NCI-H2171 treated with DMSO at 0.1 percent for 48 hours (cell line): ENCODE results near the gene GPC2.
A peak's percentile ranks its signal among the peaks of the same experiment; 100 is the strongest.

Experiments used
- DNase-seq: peaks from one replicate; lab custom pipeline; 2025; lab: John Stamatoyannopoulos, UW

GPC2 gene

GRCh38 chr7:100169147-100169850 is 7.9 kb downstream of the GPC2 start:
- no peak for DNase-seq

- DNase-seq, result peak; percentile 21
Observed at GRCh38 chr7:100167912-100168323, 9.3 kb downstream of the GPC2 start.

- DNase-seq, result no peak
Observed at GRCh38 chr7:100166970-100167911, 9.9 kb downstream of the GPC2 start.

DNA sequence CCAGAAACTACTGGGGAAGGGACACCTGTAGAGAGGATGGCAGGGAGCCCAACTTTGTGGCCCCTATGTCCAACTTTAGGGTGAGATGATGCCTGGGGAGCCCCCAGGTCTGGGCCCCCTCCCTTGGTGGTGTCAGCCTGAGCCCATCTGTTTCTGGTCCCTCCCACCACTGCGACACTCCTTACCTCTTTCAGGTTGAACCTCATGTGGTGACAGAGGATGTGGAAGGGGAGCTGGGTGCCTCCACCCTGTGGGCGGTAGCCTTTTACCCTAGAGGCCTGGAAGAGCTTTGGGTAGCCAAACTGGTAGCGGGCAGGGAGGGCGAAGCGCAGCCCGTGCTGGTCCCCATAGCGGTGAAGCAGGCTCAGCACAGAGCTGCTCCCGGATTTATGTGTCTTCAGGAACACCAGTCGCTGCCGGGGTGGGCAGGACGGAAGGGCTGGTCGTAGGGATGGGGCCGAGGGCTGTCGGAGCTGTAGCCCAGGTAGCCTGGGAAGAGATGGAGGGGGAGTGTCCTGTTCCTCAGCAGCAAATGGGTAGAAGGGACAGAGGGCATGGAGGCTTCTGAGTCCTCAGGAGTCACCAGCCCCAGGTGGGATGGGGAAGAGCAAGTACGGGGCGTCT is 10.8 kb downstream of the GPC2 start:
- DNase-seq, result no peak

DNA sequence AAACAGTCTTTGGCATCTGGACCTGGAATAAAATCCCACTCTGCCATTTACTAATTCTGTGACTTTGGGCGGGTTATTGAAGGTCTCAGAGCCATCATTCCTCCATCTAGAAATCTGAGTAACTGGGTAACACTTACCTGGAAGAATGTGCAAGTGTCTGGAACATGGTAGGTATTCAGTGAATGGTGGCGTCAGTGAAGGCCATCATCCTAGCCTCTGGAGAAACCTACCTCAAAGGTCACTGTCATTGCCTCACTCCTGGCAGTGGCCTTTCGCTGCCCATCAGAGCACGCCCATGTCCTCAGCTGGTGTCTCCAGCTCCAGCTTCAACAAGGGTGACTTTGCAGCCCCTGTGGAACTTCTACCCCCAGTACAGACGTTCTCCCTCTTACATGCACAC is 13.3 kb downstream of the GPC2 start:
- DNase-seq, result no peak

- DNase-seq, result no peak
Observed at GRCh38 chr7:100163006-100163531, 14.1 kb downstream of the GPC2 start.

DNA sequence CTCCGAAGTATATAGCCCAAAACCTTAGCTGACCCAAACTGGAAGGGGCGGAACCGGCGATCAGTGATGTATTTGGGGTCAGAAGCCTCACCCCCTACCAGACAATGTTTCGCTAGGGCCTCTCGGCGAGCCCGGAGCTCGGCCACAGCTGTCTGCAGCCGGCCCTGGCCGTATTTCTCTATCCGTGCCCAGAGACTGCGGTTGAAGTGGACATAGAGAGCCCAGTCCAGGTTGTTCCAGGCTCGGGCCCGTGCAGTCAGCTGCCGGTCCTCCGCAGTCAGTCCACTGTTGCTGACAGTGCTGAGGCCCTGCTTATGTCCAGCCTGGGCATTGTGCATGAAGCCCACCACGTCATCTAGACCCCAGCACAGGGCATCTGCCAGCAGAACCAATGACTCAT is 17.1 kb downstream of the GPC2 start:
- DNase-seq, result no peak

DNA sequence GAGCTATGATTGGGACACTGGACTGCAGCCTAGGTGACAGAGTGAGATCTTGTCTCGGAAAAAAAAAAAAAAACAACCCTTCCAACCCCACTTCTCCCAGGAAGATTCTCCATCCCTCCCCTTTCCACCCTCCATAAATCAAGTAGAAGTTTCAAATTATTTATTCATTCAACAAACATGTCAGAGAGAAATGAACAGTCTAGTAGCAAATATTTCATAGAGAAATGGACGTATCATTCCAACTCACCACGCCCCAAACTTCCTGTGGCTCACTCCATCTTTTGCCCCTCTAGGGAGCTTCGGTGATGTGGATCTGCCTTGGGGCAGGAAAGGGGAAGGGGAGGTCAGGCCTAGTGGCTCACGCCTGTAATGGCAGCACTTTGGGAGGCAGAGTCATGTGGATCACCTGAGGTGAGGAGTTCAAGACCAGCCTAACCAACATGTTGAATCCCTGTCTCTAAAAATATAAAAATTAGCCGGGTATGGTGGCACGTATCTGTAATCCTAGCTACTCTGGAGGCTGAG is 18.0 kb downstream of the GPC2 start:
- DNase-seq, result no peak

GRCh38 chr7:100158229-100159098 is 18.7 kb downstream of the GPC2 start, which contains the start of gene TRAPPC14:
TSS of gene TRAPPC14 (minus strand) at chr7:100158723. CDS start at chr7:100158499, 224 bp downstream.
- peak; percentile 82 for DNase-seq

- DNase-seq, result no peak
Observed at GRCh38 chr7:100157334-100158228, 19.6 kb downstream of the GPC2 start.

- DNase-seq, result no peak
Observed at GRCh38 chr7:100157069-100157333, 20.2 kb downstream of the GPC2 start.

DNA sequence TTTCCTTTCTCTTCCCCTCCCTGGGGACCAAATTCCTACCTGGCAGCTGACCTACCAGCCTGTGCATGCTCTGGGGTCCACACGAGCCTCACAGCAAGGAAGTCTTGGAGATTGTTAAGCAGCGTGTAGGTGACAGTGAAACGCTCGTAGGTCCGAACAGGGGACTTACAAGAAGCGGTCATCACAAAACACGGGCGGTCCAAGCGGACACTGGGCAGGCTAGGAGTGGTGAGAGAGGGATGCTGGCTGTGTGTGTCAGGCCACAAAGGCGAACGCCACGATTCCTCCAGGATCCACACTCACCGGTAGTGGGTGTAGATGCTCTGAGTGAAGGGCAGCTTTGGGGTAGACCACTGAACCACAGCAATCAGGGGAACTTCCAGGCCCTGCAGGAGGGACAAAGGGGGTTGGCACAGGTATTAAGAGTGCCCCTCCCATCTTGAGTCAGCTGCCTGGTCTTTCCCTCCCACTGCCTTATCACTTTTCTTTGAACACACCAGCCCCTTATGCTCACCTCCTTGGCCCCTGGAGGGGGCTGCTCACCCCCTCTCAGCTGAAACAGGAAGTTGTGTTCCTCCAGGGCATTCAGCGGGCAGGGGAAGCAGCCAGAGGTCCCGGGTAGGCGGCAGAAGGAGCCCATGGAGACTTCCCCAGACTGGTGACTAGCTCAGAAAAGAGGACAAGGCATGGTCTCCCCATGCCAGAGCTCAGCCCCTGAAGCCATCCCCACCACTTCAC is 20.7 kb downstream of the GPC2 start:
- no peak for DNase-seq

DNA sequence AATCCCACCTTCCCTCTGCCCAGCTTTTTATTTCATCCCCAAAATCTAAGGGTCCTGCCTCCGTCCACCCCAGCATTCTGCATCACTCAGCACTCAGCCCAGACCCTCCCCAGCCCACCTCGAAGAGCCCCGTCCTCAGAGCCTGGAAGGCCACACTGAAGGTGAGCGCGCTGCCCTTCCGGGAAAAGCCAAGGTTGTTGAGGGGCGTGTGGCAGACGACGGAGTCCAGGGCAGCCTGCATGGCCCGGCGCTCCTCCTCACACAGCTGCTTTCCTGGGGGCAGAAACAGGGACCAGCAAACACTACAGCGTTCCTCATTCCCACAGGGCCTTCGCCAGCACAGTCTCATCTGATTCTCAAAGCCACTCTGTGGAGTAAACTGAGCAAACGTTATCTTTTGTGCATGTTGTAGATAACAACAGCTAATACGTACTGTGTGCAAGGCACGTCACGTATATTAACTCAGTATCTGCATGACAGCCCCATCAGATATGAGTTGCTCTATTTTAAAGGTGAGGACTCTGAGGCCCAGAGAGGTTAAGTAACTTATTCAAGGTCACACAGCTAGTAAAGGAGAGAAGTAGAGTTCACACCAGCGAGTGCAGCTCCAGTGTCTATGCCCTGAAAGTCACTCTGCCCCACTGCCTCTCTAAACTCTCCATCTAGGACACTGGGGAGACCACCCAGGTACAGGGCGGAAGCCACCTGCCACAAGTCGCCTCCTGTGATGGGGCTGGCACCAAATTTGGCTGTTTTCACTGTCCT is 21.4 kb downstream of the GPC2 start:
- DNase-seq, result no peak

DNA sequence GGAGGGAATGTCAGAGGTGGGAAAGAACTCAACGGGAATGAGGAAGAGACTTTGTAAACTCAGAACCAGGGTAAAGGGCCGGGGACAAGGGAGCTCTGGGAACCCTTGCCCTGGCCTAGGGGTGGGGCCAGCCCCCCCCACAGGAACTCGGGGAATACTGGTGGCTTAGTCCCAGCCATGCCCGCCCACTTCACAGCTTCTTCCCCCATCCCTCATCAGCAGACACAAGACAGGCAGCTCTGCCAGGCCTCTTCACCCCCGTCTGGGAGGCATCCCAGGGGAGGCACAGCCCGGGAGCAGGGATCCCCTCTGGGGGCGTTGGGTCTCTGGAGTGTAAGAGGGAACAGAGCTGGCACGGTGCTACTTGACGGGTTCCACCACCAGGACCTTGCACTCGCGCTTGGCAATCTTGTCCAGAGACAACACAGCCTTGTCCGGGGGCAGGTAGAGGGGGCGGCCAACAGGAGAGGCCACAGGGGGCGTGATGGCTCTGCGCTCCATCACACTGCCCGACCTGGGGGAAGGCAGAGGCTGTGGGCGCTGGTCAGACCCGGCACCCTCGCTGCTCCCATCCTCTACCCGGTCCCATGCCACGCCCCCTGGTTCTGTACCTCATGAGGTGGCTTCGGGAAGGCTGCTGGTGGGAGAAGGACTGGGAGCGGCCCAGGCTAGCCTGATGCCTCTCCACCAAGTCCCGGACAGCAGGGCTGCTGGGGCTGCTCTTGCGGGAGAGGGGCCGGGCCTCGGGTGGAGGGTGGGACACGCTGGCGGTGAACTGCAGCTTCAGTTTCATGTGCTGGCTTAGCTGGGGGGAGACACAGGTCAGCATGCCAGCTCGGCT is 22.3 kb downstream of the GPC2 start:
- no peak for DNase-seq

DNA sequence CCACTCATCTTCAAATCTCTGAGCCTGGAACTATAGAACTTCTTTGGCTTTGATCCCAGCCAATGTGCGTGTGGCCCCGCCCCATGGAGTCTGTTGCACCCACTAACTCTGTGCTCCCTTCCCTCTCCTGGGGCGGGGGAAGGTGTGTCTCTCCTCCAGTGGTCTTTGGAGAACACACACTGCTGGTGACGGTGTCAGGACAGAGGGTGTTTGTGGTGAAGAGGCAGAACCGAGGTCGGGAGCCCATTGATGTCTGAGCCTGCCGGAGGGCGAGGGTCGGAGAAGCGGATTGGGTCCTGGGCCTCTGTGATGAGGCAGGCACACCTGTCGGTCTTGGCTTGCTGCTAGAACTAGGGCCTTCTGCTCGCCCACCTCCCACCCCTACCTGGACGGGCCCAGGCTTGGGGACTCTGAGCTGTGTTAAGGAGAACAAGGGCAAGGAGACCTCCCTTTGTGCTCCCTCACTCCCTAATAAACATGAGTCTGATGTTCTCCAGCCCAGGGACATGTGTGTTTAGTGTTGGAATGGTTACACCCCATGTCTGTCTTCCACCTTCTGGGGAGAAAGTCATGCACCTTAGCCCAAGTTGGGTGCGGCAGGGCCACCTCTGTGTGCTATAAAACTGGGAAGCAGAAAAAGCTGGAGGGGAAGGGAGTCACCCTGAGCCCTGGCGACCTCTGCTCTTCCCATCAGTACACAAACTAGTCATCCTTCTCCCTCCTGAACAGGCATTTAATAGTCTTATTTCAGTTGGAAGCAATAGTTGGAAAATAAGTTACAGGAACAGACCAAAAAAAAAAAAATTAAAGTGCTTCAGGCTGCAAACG is 23.3 kb downstream of the GPC2 start:
- DNase-seq, result no peak

- no peak for DNase-seq
Observed at GRCh38 chr7:100152937-100153666, 24.1 kb downstream of the GPC2 start.
